ENCODE data around the gene BGN.

BGN gene

DNA sequence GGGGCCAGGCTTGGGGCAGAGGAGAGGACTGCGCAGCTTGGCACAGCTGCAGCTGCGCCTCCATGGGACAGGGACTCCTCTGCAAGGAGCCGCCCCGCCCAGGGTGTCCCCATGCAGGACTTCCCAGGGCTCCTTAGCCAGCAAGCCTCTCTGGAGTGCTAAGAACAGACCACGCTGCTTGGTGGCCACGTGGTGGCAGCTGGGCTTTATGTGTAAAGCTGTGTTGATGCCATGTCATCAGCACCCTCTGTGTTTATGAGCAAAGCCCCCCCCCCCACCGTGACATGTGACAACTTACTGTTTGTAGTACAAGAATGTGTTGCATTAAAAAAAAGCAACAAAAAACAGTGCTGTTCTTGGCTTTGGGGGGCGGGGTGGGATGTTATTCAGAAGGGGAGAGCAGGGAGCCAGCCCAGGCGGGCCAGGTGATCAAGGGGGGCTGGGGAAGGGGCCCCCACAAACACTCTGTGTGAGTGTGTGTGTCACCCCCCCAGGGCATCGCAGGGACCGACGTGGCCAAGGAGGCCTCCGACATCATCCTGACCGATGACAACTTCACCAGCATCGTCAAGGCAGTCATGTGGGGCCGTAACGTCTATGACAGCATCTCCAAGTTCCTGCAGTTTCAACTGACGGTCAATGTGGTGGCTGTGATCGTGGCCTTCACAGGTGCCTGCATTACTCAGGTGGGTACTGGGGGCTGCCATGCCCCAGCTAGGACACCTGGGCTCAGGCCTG is 63.0 kb downstream of the BGN start:
- no peak for DNase-seq (ENCODE audit: low read depth)
- TF ChIP-seq, protein P1, sequence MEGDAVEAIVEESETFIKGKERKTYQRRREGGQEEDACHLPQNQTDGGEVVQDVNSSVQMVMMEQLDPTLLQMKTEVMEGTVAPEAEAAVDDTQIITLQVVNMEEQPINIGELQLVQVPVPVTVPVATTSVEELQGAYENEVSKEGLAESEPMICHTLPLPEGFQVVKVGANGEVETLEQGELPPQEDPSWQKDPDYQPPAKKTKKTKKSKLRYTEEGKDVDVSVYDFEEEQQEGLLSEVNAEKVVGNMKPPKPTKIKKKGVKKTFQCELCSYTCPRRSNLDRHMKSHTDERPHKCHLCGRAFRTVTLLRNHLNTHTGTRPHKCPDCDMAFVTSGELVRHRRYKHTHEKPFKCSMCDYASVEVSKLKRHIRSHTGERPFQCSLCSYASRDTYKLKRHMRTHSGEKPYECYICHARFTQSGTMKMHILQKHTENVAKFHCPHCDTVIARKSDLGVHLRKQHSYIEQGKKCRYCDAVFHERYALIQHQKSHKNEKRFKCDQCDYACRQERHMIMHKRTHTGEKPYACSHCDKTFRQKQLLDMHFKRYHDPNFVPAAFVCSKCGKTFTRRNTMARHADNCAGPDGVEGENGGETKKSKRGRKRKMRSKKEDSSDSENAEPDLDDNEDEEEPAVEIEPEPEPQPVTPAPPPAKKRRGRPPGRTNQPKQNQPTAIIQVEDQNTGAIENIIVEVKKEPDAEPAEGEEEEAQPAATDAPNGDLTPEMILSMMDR (IDR thresholded peaks at IDR 0.05; ENCODE audit: control insufficient read depth, extremely low read depth, insufficient read depth), result no peak
- H3K4me3 ChIP-seq (ENCODE audit: low read depth, low read length), result no peak overlapping the region

Measured in LNCaP clone FGC (cell line).